ENCODE data around the gene KPNA3.

DNA sequence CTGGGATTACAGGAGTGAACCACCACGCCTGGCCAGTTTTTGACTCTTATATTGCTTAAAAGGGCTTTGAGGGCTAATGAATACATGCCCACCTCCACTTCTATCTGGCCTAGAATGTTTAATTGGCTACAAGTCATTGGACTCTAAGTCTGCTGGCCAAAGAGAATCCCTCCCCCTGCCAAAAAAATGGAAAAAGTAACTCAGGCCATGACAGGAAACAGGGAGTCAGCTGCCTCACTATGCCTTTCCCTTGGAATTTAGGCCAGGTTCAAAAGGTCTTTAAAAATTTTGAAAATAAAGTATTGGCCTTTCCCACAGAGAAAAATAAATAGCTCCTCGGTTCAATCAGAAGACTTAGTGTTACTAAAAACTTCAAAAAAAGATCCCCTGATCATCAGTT is 34.9 kb upstream of the KPNA3 start:
- no peak for TF ChIP-seq CTCF (IDR thresholded peaks at IDR 0.05; ENCODE audit: insufficient read depth, low read length)
- no peak for TF ChIP-seq POLR2AphosphoS5 (IDR thresholded peaks at IDR 0.05; ENCODE audit: low read depth)
